Measurements from ENCODE around the gene YKT6.
A peak's percentile ranks its signal among the peaks of the same experiment; 100 is the strongest.

The YKT6 gene

GRCh38 chr7:44256459-44256858 lies 55.7 kb downstream of the YKT6 start:
- Histone ChIP-seq H3K4me2 (ENCODE audit: low read depth, low read length) (no peak overlapping the region), H3K9me3 (replicated peaks; ENCODE audit: insufficient read depth, low read length) (no peaks in the 10 kb centered on the region), H2AFZ (ENCODE audit: low read length) (no peak overlapping the region), H3K36me3 (replicated peaks; ENCODE audit: insufficient read depth, low read length) (no peaks in the 10 kb centered on the region), H3K9me2 (replicated peaks; ENCODE audit: insufficient read depth, low read length) (no peaks in the 10 kb centered on the region), H3K27ac (ENCODE audit: low read length) (no peak overlapping the region), H3F3A (ENCODE audit: insufficient read depth, low read length) (peaks cover 7% of the 10 kb centered on the region; the same call in 1 of the 2 replicates), H3K4me3 (ENCODE audit: low read length) (no peak overlapping the region), H3K27me3 (replicated peaks; ENCODE audit: insufficient read depth, low read length) (no peaks in the 10 kb centered on the region), H3K9ac (ENCODE audit: low read length) (no peak overlapping the region), H3K79me2 (ENCODE audit: low read length) (no peaks in the 10 kb centered on the region), H4K20me1 (ENCODE audit: insufficient read depth, low read length) (no peaks in the 10 kb centered on the region), H3K4me1 (ENCODE audit: low read length) (peaks cover 17% of the 10 kb centered on the region)
- TF ChIP-seq, protein P1, sequence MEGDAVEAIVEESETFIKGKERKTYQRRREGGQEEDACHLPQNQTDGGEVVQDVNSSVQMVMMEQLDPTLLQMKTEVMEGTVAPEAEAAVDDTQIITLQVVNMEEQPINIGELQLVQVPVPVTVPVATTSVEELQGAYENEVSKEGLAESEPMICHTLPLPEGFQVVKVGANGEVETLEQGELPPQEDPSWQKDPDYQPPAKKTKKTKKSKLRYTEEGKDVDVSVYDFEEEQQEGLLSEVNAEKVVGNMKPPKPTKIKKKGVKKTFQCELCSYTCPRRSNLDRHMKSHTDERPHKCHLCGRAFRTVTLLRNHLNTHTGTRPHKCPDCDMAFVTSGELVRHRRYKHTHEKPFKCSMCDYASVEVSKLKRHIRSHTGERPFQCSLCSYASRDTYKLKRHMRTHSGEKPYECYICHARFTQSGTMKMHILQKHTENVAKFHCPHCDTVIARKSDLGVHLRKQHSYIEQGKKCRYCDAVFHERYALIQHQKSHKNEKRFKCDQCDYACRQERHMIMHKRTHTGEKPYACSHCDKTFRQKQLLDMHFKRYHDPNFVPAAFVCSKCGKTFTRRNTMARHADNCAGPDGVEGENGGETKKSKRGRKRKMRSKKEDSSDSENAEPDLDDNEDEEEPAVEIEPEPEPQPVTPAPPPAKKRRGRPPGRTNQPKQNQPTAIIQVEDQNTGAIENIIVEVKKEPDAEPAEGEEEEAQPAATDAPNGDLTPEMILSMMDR (IDR thresholded peaks at IDR 0.05; ENCODE audit: low read length): no peak
- TF ChIP-seq EZH2 (optimal IDR thresholded peaks at IDR 0.05; ENCODE audit: low read depth, low read length) (no peak), EZH2phosphoT487 (IDR thresholded peaks at IDR 0.05; ENCODE audit: low read length) (no peak)
- no peak for DNase-seq

DNA sequence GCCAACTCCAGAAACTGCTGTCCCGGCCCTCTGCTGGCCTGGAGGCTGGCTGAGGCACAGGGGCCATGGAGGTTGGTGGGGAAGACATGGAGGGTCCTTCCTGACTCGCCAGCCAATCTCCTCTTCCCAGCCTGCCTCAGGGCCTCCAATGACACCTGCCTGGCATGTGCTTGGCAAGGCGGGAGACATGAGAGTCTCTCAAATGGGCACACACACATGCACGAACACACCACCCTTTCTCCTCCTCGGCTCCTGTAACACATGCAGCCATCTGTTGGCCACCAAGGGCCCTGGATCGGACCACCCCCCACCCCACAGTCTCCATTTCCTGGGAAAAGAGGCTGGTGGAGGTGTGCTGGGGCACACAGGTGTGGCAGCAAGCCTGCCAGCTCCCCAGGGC lies 56.4 kb downstream of the YKT6 start:
- H3K9me2 ChIP-seq (replicated peaks; ENCODE audit: insufficient read depth, low read length): no peaks in the 10 kb centered on the region
- peaks cover 17% of the 10 kb centered on the region for H3K4me1 ChIP-seq (ENCODE audit: low read length)
- peak overlapping the region; percentile 67; the same call in 1 of the 2 replicates for H3K4me2 ChIP-seq (ENCODE audit: low read depth, low read length)
- no peaks in the 10 kb centered on the region for H3K36me3 ChIP-seq (replicated peaks; ENCODE audit: insufficient read depth, low read length)
- peaks cover 7% of the 10 kb centered on the region; the same call in 1 of the 2 replicates for H3F3A ChIP-seq (ENCODE audit: insufficient read depth, low read length)
- TF ChIP-seq EZH2 (optimal IDR thresholded peaks at IDR 0.05; ENCODE audit: low read depth, low read length) (no peak), EZH2phosphoT487 (IDR thresholded peaks at IDR 0.05; ENCODE audit: low read length) (no peak)
- TF ChIP-seq, protein P1 (IDR thresholded peaks at IDR 0.05; ENCODE audit: low read length): no peak
- peak overlapping the region; percentile 89 for H2AFZ ChIP-seq (ENCODE audit: low read length)
- no peaks in the 10 kb centered on the region for H3K79me2 ChIP-seq (ENCODE audit: low read length)
- DNase-seq: no peak
- H3K9ac ChIP-seq (ENCODE audit: low read length): peak overlapping the region; percentile 64
- H3K27ac ChIP-seq (ENCODE audit: low read length): peak overlapping the region; percentile 80
- H3K4me3 ChIP-seq (ENCODE audit: low read length): no peak overlapping the region
- no peaks in the 10 kb centered on the region for H4K20me1 ChIP-seq (ENCODE audit: insufficient read depth, low read length)
- H3K9me3 ChIP-seq (replicated peaks; ENCODE audit: insufficient read depth, low read length): no peaks in the 10 kb centered on the region
- no peaks in the 10 kb centered on the region for H3K27me3 ChIP-seq (replicated peaks; ENCODE audit: insufficient read depth, low read length)

- Histone ChIP-seq H3K4me2 (ENCODE audit: low read depth, low read length) (peak overlapping the region; percentile 67), H3F3A (ENCODE audit: insufficient read depth, low read length) (peaks cover 7% of the 10 kb centered on the region; the same call in 1 of the 2 replicates), H4K20me1 (ENCODE audit: insufficient read depth, low read length) (no peaks in the 10 kb centered on the region), H3K4me3 (ENCODE audit: low read length) (no peak overlapping the region), H3K9me2 (replicated peaks; ENCODE audit: insufficient read depth, low read length) (no peaks in the 10 kb centered on the region), H3K4me1 (ENCODE audit: low read length) (peaks cover 17% of the 10 kb centered on the region), H3K36me3 (replicated peaks; ENCODE audit: insufficient read depth, low read length) (no peaks in the 10 kb centered on the region), H3K27me3 (replicated peaks; ENCODE audit: insufficient read depth, low read length) (no peaks in the 10 kb centered on the region), H2AFZ (ENCODE audit: low read length) (peak overlapping the region; percentile 89), H3K9ac (ENCODE audit: low read length) (peak overlapping the region; percentile 64), H3K27ac (ENCODE audit: low read length) (peak overlapping the region; percentile 80), H3K79me2 (ENCODE audit: low read length) (no peaks in the 10 kb centered on the region), H3K9me3 (replicated peaks; ENCODE audit: insufficient read depth, low read length) (no peaks in the 10 kb centered on the region)
- no peak for TF ChIP-seq EZH2phosphoT487 (IDR thresholded peaks at IDR 0.05; ENCODE audit: low read length)
- TF ChIP-seq, protein P1 (IDR thresholded peaks at IDR 0.05; ENCODE audit: low read length): peak; percentile 9; the same call in 1 of the 2 replicates
- DNase-seq: peak; percentile 90
Measured at GRCh38 chr7:44257618-44258422, 57.0 kb downstream of the YKT6 start.

All from MM.1S (cell line).